ENCODE data around the gene IQSEC1.

The IQSEC1 gene

DNA sequence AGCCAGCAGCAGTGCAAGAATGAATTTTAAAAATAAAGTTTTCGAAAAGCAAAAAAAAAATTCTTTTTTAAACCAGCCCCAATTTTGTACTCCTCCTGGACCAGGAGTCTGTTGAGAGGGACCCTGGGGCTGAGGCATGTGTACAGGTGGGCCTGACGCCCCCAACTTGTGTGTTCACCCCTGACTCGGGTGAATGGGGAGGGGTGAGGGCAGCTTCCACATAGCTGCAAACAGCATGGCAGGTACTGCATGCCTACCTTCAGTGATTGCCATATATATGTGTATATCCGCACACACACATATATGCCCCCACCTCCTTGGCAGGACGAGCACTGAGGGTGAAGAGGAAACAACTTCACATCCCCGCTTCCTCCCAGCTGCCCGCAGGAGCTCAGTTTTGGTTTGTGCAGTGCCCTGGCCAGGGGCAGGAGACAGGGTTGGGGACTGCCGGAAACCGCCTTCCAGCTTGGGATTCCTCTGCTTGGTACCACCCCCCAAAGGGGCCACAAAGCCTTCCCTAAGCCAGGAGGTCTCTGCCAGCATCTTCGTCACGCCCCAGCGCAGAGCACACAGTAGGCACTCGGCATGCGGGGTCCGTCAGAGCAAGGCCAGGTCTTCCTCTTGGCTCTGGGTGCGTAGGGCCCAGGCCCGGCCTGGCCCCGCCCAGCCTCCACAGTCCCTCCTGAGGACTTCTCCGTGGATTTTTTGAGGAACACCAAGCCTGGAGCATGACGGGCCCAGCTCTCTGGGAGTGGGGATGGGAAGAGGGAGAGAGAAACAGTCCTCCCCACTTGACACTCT, 170.0 kb downstream of the IQSEC1 start:
- Histone ChIP-seq H3K36me3 (ENCODE audit: control insufficient read depth, insufficient read depth, low read length) (no peaks in the 10 kb centered on the region), H3K9ac (ENCODE audit: low read length) (no peak overlapping the region), H3K4me1 (ENCODE audit: control insufficient read depth, insufficient read depth, low read length) (no peaks in the 10 kb centered on the region), H3K9me3 (ENCODE audit: control insufficient read depth, low read length) (no peaks in the 10 kb centered on the region), H3K4me3 (ENCODE audit: low read length) (no peak overlapping the region), H3K27me3 (ENCODE audit: control insufficient read depth, insufficient read depth, low read length) (no peaks in the 10 kb centered on the region)

DNA sequence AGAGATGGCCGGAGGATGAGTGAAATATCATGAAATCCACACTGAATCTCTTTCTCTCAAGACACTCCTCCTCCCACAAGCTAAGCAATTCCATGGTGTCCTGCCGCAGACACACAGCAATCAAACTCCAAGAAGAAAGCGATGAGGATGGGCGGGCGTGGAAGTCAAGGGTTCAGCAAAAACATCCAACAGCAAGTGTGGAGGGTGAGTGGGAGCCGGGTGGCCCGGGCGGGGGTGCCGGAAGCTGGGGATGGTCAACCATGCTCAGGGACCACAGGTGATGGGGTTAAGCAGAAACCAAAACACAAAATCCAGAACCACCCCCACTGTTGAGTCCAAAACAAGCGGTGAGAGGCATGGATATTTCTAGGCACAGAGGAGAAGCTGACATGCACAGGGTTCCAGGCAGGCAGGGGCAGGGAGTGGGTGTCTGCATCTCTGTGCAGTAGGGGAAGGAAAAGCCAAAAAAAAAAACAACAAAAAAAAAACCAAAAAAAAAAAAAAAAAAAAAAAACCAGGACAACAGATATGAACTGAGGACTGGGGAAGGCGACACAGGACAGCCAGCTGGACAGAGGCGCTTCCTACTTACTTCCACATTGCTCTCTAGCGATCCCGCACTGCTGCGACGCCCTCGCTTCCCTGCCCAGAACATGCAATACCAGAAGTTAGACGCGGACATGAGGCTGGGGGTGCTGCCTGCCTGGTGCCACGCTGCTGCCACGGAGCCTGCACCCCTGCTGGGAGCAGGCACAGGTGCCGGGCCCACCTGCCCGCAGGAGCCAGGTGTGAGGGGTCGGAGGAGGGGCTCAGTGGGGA, 170.8 kb downstream of the IQSEC1 start:
- H3K9ac ChIP-seq (ENCODE audit: low read length), result no peak overlapping the region
- no peaks in the 10 kb centered on the region for H3K9me3 ChIP-seq (ENCODE audit: control insufficient read depth, low read length)
- H3K4me3 ChIP-seq (ENCODE audit: low read length), result no peak overlapping the region
- H3K36me3 ChIP-seq (ENCODE audit: control insufficient read depth, insufficient read depth, low read length), result no peaks in the 10 kb centered on the region
- H3K4me1 ChIP-seq (ENCODE audit: control insufficient read depth, insufficient read depth, low read length), result no peaks in the 10 kb centered on the region
- H3K27me3 ChIP-seq (ENCODE audit: control insufficient read depth, insufficient read depth, low read length), result no peaks in the 10 kb centered on the region

GRCh38 chr3:12901623-12902045, 171.6 kb downstream of the IQSEC1 start:
- Histone ChIP-seq H3K36me3 (ENCODE audit: control insufficient read depth, insufficient read depth, low read length) (no peaks in the 10 kb centered on the region), H3K9me3 (ENCODE audit: control insufficient read depth, low read length) (no peaks in the 10 kb centered on the region), H3K4me1 (ENCODE audit: control insufficient read depth, insufficient read depth, low read length) (no peaks in the 10 kb centered on the region), H3K27me3 (ENCODE audit: control insufficient read depth, insufficient read depth, low read length) (no peaks in the 10 kb centered on the region), H3K4me3 (ENCODE audit: low read length) (no peak overlapping the region), H3K9ac (ENCODE audit: low read length) (no peak overlapping the region)

GRCh38 chr3:12900885-12901411, 172.3 kb downstream of the IQSEC1 start:
- Histone ChIP-seq H3K36me3 (ENCODE audit: control insufficient read depth, insufficient read depth, low read length) (no peaks in the 10 kb centered on the region), H3K27me3 (ENCODE audit: control insufficient read depth, insufficient read depth, low read length) (no peaks in the 10 kb centered on the region), H3K4me1 (ENCODE audit: control insufficient read depth, insufficient read depth, low read length) (no peaks in the 10 kb centered on the region), H3K9me3 (ENCODE audit: control insufficient read depth, low read length) (no peaks in the 10 kb centered on the region), H3K4me3 (ENCODE audit: low read length) (no peak overlapping the region), H3K9ac (ENCODE audit: low read length) (no peak overlapping the region)

GRCh38 chr3:12898965-12899755, 174.1 kb downstream of the IQSEC1 start:
- no peaks in the 10 kb centered on the region for H3K4me1 ChIP-seq (ENCODE audit: control insufficient read depth, insufficient read depth, low read length)
- H3K36me3 ChIP-seq (ENCODE audit: control insufficient read depth, insufficient read depth, low read length), result no peaks in the 10 kb centered on the region
- H3K4me3 ChIP-seq (ENCODE audit: low read length), result no peak overlapping the region

GRCh38 chr3:12898290-12898964, 174.8 kb downstream of the IQSEC1 start:
- H3K4me3 ChIP-seq (ENCODE audit: low read length), result no peak overlapping the region
- no peaks in the 10 kb centered on the region for H3K27me3 ChIP-seq (ENCODE audit: control insufficient read depth, insufficient read depth, low read length)
- no peaks in the 10 kb centered on the region for H3K4me1 ChIP-seq (ENCODE audit: control insufficient read depth, insufficient read depth, low read length)
- no peaks in the 10 kb centered on the region for H3K36me3 ChIP-seq (ENCODE audit: control insufficient read depth, insufficient read depth, low read length)
- no peak overlapping the region for H3K9ac ChIP-seq (ENCODE audit: low read length)
- H3K9me3 ChIP-seq (ENCODE audit: control insufficient read depth, low read length), result no peaks in the 10 kb centered on the region

More at GRCh38 chr3:12898965-12899755, 174.1 kb downstream of the IQSEC1 start:
- Histone ChIP-seq H3K9me3 (ENCODE audit: control insufficient read depth, low read length) (no peaks in the 10 kb centered on the region), H3K27me3 (ENCODE audit: control insufficient read depth, insufficient read depth, low read length) (no peaks in the 10 kb centered on the region), H3K9ac (ENCODE audit: low read length) (no peak overlapping the region)

DNA sequence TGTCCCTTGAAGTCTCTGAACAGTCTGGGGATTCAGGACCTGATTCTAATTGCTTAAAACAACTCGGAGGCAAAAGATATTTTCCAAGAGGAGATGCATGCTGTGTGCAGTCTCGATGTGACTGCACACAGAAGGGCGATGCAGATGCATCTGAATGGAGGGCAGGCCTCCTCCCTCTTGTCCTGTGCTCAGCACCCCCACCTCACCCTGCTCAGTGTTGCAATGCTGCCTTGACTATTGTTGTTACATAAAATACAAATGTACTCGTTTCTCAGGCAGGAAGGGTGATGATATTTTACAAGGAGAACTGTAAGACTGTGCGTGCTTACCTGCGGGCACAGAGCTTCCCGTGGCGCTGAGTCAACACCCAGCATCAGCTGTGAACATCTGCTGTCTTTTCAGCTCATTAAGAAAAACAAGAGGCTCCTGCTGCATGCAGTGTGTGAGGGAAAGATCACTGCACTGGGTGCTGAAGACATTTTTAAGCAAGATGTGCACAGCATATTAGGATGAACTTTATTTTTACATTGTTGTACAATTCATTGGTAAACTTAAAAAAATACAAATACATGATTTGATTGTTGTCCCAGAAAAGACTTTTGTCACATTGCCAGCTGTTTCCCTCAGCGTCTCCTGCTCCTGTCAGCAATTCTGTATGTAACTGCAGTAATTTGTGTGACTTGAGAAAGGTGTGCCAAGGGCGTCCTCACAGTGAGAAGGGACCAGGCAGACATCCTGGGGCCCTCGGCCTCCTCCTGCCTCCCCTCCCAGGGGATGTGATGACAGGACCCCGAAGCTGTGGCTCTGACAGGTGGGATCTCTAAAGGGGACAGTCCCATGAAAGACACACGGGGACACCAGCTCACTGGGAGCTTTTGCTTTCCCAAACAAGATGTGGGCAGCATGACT, 175.6 kb downstream of the IQSEC1 start:
- Histone ChIP-seq H3K4me1 (ENCODE audit: control insufficient read depth, insufficient read depth, low read length) (no peaks in the 10 kb centered on the region), H3K36me3 (ENCODE audit: control insufficient read depth, insufficient read depth, low read length) (no peaks in the 10 kb centered on the region), H3K9me3 (ENCODE audit: control insufficient read depth, low read length) (no peaks in the 10 kb centered on the region), H3K27me3 (ENCODE audit: control insufficient read depth, insufficient read depth, low read length) (no peaks in the 10 kb centered on the region), H3K4me3 (ENCODE audit: low read length) (no peak overlapping the region), H3K9ac (ENCODE audit: low read length) (no peak overlapping the region)

DNA sequence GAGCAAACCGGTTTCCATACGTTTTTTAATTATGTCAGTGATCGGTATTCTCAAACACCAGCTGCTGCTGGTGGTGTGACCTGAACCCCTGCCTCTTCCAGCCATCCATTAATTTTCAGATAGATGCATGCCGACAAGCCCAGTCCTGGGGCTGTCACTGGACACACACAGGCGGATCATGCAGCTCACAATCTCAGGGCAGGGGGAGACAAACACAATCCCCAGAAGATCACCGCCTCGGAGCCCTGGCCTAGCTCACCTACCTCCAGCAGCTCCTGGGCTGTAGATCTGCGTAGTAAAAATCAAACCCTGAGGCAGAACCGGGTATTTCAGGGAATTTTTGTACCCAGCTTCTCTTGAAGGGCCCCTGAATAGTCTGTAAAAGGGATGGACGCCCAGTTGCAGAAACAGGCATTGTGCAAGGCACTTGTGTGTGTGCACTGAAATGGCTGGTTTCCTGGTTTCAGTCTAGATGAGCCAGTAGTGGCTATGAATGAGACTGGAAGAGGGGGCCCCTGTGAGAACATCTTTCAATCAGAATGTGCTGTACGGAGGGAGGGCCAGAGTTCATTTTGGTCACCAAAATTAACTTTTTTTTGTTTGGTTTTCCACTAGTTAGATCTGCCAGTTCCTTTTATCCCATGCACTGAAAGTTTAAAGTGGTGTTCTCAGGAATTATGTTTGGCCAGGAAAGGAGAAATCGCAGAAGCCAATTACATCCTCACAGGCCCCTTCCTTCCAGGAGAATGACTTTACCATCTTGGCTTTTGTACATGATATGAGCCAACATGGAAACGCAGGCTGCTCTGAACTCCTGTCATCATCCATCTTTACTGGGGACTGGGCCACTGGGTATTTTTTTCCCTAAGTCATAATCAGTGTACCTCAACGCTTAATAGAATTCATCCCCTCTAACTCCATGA, 176.9 kb downstream of the IQSEC1 start:
- Histone ChIP-seq H3K9me3 (ENCODE audit: control insufficient read depth, low read length) (no peaks in the 10 kb centered on the region), H3K36me3 (ENCODE audit: control insufficient read depth, insufficient read depth, low read length) (no peaks in the 10 kb centered on the region), H3K4me3 (ENCODE audit: low read length) (no peak overlapping the region), H3K4me1 (ENCODE audit: control insufficient read depth, insufficient read depth, low read length) (no peaks in the 10 kb centered on the region), H3K9ac (ENCODE audit: low read length) (no peak overlapping the region), H3K27me3 (ENCODE audit: control insufficient read depth, insufficient read depth, low read length) (peaks cover 5% of the 10 kb centered on the region)

GRCh38 chr3:12895391-12896062, 177.7 kb downstream of the IQSEC1 start:
- H3K27me3 ChIP-seq (ENCODE audit: control insufficient read depth, insufficient read depth, low read length), result peaks cover 7% of the 10 kb centered on the region
- H3K9me3 ChIP-seq (ENCODE audit: control insufficient read depth, low read length), result no peaks in the 10 kb centered on the region
- no peaks in the 10 kb centered on the region for H3K36me3 ChIP-seq (ENCODE audit: control insufficient read depth, insufficient read depth, low read length)
- no peak overlapping the region for H3K4me3 ChIP-seq (ENCODE audit: low read length)
- no peaks in the 10 kb centered on the region for H3K4me1 ChIP-seq (ENCODE audit: control insufficient read depth, insufficient read depth, low read length)
- no peak overlapping the region for H3K9ac ChIP-seq (ENCODE audit: low read length)

DNA sequence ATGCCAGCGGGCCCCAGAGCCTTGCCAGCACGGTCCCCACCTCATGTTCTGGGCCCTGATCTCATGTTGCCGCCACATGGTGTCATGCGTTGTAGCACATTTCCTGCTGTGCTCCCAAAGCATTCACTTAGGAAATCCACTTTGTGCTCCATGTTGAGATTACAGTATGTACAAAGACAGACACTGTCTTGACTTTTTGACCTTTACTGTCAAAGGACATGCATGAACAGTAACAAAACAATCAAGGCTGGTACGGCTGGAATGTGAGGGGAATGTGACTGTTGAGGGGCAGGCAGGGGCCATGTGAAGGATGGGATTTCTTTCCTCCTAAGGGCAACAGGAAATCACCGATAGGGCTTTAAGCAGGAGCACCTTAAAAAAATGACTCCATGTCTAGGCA, 178.6 kb downstream of the IQSEC1 start:
- no peaks in the 10 kb centered on the region for H3K9me3 ChIP-seq (ENCODE audit: control insufficient read depth, low read length)
- H3K4me1 ChIP-seq (ENCODE audit: control insufficient read depth, insufficient read depth, low read length), result no peaks in the 10 kb centered on the region
- no peaks in the 10 kb centered on the region for H3K36me3 ChIP-seq (ENCODE audit: control insufficient read depth, insufficient read depth, low read length)
- H3K9ac ChIP-seq (ENCODE audit: low read length), result no peak overlapping the region
- no peak overlapping the region for H3K4me3 ChIP-seq (ENCODE audit: low read length)
- peaks cover 9% of the 10 kb centered on the region for H3K27me3 ChIP-seq (ENCODE audit: control insufficient read depth, insufficient read depth, low read length)

All from mucosa of stomach (tissue), 1 donor.